Spleen (tissue), 7 donors: Measurements from ENCODE around the gene NELFE.
"Not testable (repeated sequence)": the region's sequence is repeated elsewhere in the genome, so short reads cannot be mapped to it uniquely, and the experiment has no call there.

Experiments used
- CTCF ChIP-seq, 11 experiments: fragments of 200-600 bp in 7 of 11; fragments of 450-650 bp in 4 of 11; sonication (generic) in 4 of 11; IDR thresholded peaks in 8 of 11; conservative IDR thresholded peaks in 3 of 11; 1 replicate in 7 of 11; 2 replicates in 4 of 11; pipeline versions ENCODE4 v1.4.0 to v1.8.0; 2016 to 2021; ENCODE audit warnings: antibody characterized with exemption in 11 of 11, inconsistent platforms in 4 of 11, mild to moderate bottlenecking in 1 of 11
- POLR2A ChIP-seq, 3 donors: fragments of 450-650 bp; IDR thresholded peaks; one replicate each; pipeline ENCODE4 v1.5.1; 2017; ENCODE audit warnings: antibody characterized with exemption in 3 of 3, mild to moderate bottlenecking in 1 of 3
- POLR2AphosphoS5 ChIP-seq, 3 donors: sonication (generic); formaldehyde crosslinking; IDR thresholded peaks; one replicate each; pipeline ENCODE4 v1.5.1; 2017; ENCODE audit warnings: antibody characterized with exemption in 3 of 3
- donor health status: DM: no; HTN: no; CAD: no; lungs with moderate emphysema.
- donor health status: DM: no; HTN: no; CAD: no.
- donor health status: DM: no; HTN: no; CAD: no.

GRCh38 chr6:32004393-32004792 lies 45.6 kb upstream of the NELFE start:
- TF ChIP-seq CTCF (IDR thresholded peaks at IDR 0.05 in 8 of 11, conservative IDR thresholded peaks at IDR 0.05 in 3 of 11); POLR2A (IDR thresholded peaks at IDR 0.05); POLR2AphosphoS5 (IDR thresholded peaks at IDR 0.05): not testable (repeated sequence)
